Measurements from ENCODE around the gene KIF21B. TPM values are rescaled to one million over a fixed set of nuclear protein-coding genes. Genes with fewer than 3 reads are reported as not detected.

The KIF21B gene
- total and polyA plus RNA-seq, 2 of the 4 experiments (the other 2 are of a cell fraction), result 0.36 to 0.55 TPM

GRCh38 chr1:201004154-201004553 lies 19.4 kb downstream of the KIF21B start:
- no CpG with 5 or more reads among the region's 6 CpGs for WGBS, 2 experiments (ENCODE audit: extremely low coverage in 2 of 2, insufficient read length in 1 of 2)
- no peak overlapping the region for H4K5ac ChIP-seq (ENCODE audit: low read depth, low read length)
- H4K8ac ChIP-seq (ENCODE audit: low read depth in 2 of 2, low read length in 2 of 2), result no peak overlapping the region
- ChIA-PET CTCF (no interaction called here), POLR2A (ENCODE audit: unreplicated experiment) (no interaction called here)
- intact Hi-C loops (cut with micrococcal nuclease), result no loop called here
- no TSS peak for BruUV-seq (replicated peaks)
- in situ Hi-C loops (cut with MboI; ENCODE audit: low sequenced_read_pairs), result no loop called here
- no peak overlapping the region for H3K23ac ChIP-seq (ENCODE audit: low read depth, low read length)
- H3K79me1 ChIP-seq (ENCODE audit: low read depth in 1 of 2, low read length in 2 of 2), result no peaks in the 10 kb centered on the region
- no peaks in the 10 kb centered on the region for H3K9me1 ChIP-seq (ENCODE audit: insufficient read depth, low read length)
- H2BK5ac ChIP-seq (ENCODE audit: low read depth, low read length, poor library complexity, severe bottlenecking), result no peak overlapping the region
- H3K14ac ChIP-seq (replicated peaks; ENCODE audit: low read depth, low read length), result no peak overlapping the region
- no peaks in the 10 kb centered on the region; the same call in 1 of the 2 replicates for H3K36me3 ChIP-seq (ENCODE audit: control insufficient read depth, insufficient read depth, low read length)
- no peak overlapping the region for H2BK120ac ChIP-seq (ENCODE audit: low read depth, low read length)
- dilution Hi-C loops (cut with HindIII; ENCODE audit: low sequenced_read_pairs, unreplicated experiment), result no loop called here
- no peak overlapping the region for H3K4me3 ChIP-seq (ENCODE audit: insufficient read depth, low read depth, low read length)
- H3K4me1 ChIP-seq (ENCODE audit: control insufficient read depth, insufficient read depth, low read length), result no peaks in the 10 kb centered on the region
- H3K27ac ChIP-seq (ENCODE audit: insufficient read depth, low read length), result no peak overlapping the region
- H4K20me1 ChIP-seq (ENCODE audit: insufficient read depth, low read length), result no peaks in the 10 kb centered on the region
- H2AK9ac ChIP-seq (replicated peaks; ENCODE audit: low read depth, low read length, poor library complexity), result no peak overlapping the region
- no peak overlapping the region for H3K4ac ChIP-seq (ENCODE audit: low read depth, low read length)
- H4K91ac ChIP-seq (ENCODE audit: insufficient read depth, low read depth, low read length), result no peak overlapping the region
- H2BK20ac ChIP-seq (ENCODE audit: low read depth, low read length), result no peak overlapping the region
- no peak overlapping the region for H3K9ac ChIP-seq (ENCODE audit: low read depth, low read length)
- no peak overlapping the region for H3K18ac ChIP-seq (ENCODE audit: low read depth, low read length)
- DNase-seq (no peak), ATAC-seq (ENCODE audit: low read depth) (no peak)
- H3K4me2 ChIP-seq (ENCODE audit: low read depth, low read length), result no peak overlapping the region
- no peaks in the 10 kb centered on the region for H3K9me3 ChIP-seq (ENCODE audit: control insufficient read depth, insufficient read depth, low read length)
- no peak overlapping the region for H2AK5ac ChIP-seq (ENCODE audit: low read depth, low read length)
- H2AFZ ChIP-seq (replicated peaks; ENCODE audit: low read length, poor library complexity), result no peak overlapping the region
- TF ChIP-seq, protein P1, sequence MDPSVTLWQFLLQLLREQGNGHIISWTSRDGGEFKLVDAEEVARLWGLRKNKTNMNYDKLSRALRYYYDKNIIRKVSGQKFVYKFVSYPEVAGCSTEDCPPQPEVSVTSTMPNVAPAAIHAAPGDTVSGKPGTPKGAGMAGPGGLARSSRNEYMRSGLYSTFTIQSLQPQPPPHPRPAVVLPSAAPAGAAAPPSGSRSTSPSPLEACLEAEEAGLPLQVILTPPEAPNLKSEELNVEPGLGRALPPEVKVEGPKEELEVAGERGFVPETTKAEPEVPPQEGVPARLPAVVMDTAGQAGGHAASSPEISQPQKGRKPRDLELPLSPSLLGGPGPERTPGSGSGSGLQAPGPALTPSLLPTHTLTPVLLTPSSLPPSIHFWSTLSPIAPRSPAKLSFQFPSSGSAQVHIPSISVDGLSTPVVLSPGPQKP (IDR thresholded peaks at IDR 0.05; ENCODE audit: borderline replicate concordance, low read depth, low read length), result no peak
- TF ChIP-seq CHD1 (IDR thresholded peaks at IDR 0.05; ENCODE audit: low read depth, low read length) (no peak), NFE2L2 (IDR thresholded peaks at IDR 0.05; ENCODE audit: low read depth, low read length) (no peak), FOS (IDR thresholded peaks at IDR 0.05; ENCODE audit: low read depth, low read length) (no peak), SMC3 (IDR thresholded peaks at IDR 0.05; ENCODE audit: low read depth, low read length) (no peak), RAD21 (IDR thresholded peaks at IDR 0.05; ENCODE audit: low read length) (no peak), BHLHE40 (IDR thresholded peaks at IDR 0.05; ENCODE audit: low read depth, low read length) (no peak), USF2 (IDR thresholded peaks at IDR 0.05; ENCODE audit: low read depth, low read length) (no peak), MAFK (IDR thresholded peaks at IDR 0.05; ENCODE audit: low read depth, low read length) (no peak)
- TF ChIP-seq, protein P2, sequence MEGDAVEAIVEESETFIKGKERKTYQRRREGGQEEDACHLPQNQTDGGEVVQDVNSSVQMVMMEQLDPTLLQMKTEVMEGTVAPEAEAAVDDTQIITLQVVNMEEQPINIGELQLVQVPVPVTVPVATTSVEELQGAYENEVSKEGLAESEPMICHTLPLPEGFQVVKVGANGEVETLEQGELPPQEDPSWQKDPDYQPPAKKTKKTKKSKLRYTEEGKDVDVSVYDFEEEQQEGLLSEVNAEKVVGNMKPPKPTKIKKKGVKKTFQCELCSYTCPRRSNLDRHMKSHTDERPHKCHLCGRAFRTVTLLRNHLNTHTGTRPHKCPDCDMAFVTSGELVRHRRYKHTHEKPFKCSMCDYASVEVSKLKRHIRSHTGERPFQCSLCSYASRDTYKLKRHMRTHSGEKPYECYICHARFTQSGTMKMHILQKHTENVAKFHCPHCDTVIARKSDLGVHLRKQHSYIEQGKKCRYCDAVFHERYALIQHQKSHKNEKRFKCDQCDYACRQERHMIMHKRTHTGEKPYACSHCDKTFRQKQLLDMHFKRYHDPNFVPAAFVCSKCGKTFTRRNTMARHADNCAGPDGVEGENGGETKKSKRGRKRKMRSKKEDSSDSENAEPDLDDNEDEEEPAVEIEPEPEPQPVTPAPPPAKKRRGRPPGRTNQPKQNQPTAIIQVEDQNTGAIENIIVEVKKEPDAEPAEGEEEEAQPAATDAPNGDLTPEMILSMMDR (conservative IDR thresholded peaks at IDR 0.05; ENCODE audit: low read depth, low read length), result no peak
- H3K27me3 ChIP-seq (ENCODE audit: control insufficient read depth, insufficient read depth, low read length), result peaks cover 4% of the 10 kb centered on the region; the same call in 1 of the 2 replicates
- no peak overlapping the region for H2BK15ac ChIP-seq (ENCODE audit: low read depth, low read length)
- H3K56ac ChIP-seq (ENCODE audit: extremely low read depth, insufficient read depth, low read length), result no peak overlapping the region

Data from IMR-90 (cell line).